Measurements from ENCODE around the gene SLC12A7.

The SLC12A7 gene

DNA sequence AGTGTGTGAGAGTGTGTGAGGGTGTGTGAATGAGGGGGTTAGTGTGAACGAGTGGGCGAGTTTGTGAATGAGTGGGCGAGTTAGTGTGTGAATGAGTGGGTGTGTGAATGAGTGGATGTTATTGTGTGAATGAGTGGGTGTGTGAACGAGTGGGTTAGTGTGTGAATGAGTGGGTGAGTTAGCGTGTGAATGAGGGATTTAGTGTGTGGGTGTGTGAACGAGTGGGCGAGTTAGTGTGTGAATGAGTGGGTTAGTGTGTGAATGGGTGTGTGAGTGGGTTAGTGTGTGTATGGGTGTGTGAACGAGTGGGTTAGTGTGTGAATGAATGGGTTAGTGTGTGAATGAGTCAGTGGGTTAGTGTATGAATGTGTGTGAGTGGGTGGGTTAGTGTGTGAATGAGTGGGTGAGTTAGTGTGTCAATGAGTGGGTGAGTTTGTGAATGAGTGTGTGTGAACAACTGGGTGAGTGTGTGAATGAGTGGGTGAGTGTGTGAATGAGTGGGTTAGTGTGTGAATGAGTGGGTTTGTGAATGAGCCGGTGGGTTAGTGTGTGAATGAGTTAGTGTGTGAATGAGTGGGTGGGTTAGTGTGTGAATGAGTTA is 65.8 kb downstream of the SLC12A7 start:
- no peak for DNase-seq

DNA sequence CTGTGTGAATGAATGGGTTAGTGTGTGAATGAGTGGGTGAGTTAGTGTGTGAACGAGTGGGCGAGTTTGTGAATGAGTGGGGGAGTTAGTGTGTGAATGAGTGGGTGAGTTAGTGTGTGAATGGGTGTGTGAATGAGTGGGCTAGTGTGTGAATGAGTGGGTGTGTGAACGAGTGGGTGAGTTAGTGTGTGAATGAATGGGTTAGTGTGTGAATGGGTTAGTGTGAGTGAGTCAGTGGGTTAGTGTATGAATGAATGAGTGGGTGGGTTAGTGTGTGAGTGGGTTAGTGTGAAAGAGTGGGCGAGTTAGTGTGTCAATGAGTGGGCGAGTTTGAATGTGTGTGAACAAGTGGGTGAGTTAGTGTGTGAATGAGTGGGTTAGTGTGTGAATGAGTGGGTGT is 67.7 kb downstream of the SLC12A7 start:
- DNase-seq = no peak

DNA sequence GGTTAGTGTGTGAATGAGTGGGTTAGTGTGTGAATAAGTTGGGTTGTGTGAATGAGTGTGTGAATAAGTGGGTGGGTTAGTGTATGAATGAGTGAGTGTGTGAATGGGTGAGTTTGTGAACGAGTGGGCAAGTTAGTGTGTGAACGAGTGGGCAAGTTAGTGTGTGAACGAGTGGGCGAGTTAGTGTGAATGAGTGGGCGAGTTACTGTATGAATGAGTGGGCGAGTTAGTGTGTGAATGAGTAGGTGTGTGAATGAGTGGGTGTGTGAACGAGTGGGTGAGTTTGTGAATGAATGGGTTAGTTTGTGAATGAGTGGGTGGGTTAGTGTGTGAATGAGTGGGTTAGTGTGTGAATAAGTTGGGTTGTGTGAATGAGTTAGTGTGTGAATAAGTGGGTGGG is 68.5 kb downstream of the SLC12A7 start:
- DNase-seq = no peak

DNA sequence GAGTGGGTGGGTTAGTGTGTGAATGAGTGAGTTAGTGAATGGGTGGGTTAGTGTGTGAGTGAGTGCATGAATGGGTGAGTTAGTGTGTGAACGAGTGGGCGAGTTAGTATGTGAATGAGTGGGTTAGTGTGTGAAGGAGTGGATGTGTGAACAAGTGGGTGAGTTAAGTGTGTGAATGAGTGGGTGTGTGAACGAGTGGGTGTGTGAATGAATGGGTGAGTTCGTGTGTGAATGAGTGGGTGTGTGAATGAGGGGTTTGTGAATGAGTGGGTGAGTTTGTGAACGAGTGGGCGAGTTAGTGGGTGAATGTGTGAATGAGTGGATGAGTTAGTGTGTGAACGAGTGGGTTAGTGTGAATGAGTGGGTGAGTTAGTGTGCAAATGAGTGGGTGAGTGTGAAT is 69.2 kb downstream of the SLC12A7 start:
- DNase-seq = no peak

DNA sequence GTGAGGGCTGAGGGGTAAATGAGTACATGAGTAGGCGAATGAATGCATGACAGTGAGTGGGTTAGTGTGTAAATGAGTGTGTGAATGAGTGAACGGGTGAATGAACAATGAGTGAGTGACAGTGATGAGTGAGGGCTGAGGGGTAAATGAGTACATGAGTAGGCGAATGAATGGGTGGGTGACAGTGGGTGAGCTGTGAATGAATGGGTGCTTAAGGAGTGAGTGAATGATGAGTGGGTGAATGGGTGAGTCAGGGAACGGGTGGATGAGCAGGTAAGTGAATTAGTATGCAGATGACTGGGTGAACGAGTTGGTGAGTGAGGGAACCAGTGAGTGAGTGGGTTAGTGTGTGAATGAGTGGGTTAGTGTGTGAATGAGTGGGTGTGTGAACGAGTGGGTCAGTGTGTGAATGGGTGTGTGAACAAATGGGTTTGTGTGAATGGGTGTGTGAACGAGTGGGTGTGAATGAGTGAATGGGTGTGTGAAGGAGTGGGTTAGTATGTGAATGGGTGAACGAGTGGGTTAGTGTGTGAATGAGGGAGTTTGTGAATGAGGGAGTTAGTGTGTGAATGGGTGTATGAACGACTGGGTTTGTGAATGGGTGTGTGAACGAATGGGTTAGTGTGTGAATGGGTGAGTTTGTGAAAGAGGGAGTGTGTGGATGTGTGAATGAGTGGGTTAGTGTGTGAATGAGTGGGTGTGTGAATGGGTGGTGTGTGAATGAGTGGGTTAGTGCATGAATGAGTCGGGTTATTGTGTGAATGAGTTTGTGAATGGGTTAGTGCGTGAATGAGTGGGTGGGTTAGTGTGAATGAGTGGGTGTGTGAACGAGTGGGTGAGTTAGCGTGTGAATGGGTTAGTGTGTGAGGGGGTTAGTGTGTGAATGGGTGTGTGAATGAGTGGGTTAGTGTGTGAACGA is 70.4 kb downstream of the SLC12A7 start:
- no peak for DNase-seq

DNA sequence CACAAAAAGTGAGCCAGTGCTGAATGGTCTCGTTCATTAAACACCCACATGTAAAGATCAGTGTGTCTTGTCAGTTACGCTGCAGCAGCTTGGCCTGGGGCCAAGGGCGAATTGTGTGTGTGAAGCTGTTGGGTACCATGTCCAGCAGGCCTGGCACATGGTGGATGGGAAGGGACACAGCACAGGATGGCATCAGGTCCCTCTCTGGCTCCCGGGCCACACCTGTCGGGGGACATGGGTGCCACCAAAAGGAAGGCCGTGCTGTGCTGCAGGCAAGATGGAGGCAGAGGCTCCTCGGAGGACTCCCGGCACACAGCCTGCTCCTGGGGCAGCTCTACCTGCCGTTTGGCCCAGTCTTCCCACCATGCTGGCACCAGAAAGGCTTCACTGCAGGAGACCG is 71.3 kb downstream of the SLC12A7 start:
- no peak for DNase-seq

DNA sequence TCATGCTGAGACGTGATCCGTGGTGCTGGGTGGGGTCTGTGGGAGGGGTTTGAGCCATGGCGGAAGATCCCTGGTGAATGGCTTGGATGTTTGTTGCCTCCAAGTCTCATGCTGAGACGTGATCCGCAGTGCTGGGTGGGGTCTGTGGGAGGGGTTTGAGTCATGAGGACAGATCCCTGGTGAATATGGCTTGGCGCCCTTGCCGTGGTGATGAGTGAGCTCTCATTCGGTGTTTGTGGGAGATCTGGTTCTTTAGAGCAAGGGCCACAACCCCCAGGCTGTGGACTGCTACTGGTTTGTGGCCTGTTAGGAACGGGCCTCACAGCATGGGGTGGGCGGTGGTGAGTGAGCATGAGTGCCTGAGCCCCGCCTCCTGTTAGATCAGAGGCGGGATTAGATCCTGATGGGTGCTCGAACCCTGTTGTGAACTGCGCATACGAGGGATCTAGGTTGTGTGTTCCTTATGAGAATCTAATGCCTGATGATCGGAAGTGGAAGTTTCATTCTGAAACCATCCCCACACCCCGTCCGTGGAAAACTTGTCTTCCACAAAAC is 72.1 kb downstream of the SLC12A7 start:
- DNase-seq = no peak

DNA sequence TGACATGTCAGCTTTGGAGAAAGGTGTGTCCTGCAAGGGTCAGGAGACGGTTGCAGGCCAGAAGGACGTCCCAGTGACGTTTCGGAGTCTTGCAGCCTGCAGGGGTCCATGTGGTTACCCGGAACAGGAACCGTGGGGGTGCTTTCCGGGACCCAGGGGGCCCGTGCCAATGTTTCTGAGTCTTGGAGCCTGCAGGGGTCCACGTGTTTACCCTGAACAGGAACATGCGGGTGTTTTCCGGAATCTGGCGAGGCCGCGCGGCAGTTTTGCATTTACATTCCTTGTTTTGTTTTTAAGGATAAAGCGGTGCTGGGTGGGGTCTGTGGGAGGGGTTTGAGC is 72.7 kb downstream of the SLC12A7 start:
- no peak for DNase-seq

DNA sequence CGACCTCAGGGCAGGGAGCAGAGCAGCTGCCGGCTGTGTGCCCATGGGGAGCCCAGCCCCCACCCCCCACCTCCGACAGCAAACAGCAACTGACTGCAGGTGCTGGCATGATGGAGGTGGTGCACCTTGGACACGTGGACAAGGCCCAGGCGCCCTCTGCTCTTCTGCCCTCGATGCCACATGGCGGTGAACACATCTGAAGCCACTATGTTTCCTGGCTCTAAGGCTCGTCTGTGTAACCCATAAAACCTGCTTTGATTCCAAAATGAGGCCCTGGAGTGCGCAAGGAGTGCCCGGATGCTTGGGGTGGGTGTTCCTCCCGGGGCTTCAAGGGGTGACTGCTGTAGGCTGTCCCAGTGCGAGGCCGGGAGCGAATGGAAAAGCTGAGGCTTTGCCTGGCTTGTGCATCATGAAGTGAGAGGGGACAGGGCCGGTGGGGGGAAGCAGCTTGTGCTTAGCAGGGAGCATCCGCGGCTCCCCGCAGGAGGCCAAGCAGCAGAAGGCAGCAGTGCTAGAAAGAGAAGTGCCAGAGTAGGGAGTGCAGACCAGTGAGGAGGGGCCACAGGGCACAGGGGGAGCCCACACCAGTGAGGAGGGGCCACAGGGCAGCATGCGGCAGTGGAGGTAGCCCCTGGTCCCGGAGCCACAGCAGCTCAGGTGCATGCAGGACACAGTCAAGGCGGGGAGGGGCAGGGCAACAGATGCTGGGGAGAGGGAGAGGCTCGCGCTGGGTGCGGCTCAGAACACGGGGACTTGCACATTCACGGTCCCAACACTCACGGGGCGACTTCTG is 73.2 kb downstream of the SLC12A7 start:
- DNase-seq = no peak

DNA sequence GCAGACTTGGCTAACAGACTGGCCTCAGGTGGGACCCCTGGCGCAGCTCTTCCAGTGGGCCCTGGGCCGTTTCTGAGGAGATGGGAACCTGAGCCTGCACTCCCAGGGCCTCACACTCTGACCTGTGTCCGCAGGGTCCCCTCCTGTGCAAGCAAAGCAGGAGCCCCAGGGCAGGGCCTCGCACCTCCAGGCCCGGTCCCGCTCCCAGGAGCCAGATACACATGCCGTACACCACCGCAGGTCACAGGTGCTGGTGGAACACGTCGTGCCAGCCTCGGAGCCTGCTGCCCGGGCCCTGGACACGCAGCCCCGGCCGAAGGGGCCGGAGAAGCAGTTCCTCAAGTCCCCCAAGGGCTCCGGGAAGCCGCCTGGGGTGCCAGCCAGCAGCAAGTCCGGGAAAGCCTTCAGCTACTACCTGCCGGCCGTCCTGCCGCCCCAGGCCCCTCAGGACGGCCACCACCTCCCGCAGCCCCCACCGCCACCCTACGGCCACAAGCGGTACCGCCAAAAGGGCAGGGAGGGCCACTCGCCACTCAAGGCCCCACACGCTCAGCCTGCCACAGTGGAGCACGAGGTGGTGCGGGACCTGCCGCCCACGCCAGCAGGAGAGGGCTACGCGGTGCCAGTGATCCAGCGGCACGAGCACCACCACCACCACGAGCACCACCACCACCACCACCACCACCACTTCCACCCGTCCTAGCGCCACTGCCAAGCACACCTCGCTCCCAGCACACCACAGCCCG is 74.0 kb downstream of the SLC12A7 start:
- DNase-seq = no peak

DNA sequence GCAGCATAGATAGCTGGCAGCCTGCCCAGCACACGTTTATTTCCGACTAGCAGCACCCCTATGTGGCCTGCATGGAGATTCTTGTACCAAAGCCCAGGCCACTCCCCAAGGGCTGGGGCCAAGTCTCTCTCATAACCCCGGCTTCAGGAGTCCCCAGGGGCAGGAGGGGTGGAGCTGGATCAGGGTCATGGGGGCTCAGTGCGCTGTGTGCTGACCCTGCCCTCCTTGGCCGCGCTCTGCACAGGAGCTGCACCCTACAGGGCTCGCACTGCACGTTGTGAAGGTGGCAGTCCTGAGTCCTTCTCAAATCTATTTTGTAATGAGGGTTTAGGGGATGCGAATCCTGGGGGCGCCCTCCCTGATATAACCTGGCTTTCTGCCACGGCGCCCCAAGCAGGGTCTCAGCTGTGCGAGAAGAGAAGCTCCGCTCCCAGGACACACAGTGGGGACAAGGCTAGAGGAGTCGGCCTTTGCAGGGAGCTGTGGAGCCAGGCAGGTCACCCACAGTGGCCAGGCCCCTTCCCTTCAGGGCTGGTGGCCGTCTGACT is 74.7 kb downstream of the SLC12A7 start:
- DNase-seq = no peak

DNA sequence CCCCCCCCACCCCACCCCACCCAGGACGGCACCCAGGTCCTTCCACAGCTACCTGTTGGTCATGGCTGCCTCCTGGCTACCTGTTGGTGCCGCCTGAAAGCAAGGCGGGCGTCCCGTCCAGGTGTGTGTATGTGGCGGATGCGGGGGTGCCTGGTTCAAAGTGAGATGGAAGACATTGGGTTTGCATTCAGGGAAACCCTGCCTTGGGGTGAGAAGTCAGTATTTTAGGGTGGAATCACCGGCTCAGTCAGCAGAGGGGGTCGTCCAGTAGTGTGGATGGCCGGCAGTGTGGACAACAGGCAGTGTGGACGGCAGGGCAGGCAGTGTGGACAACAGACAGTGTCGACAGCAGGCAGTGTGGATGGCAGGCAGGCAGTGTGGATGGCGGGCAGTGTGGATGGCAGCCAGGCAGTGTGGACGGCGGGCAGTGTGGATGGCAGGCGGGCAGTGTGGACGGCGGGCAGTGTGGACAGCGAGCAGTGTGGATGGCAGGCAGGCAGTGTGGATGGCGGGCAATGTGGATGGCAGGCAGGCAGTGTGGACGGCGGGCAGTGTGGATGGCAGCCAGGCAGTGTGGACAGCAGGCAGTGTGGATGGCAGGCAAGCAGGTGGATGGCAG is 75.2 kb downstream of the SLC12A7 start:
- DNase-seq = no peak

DNA sequence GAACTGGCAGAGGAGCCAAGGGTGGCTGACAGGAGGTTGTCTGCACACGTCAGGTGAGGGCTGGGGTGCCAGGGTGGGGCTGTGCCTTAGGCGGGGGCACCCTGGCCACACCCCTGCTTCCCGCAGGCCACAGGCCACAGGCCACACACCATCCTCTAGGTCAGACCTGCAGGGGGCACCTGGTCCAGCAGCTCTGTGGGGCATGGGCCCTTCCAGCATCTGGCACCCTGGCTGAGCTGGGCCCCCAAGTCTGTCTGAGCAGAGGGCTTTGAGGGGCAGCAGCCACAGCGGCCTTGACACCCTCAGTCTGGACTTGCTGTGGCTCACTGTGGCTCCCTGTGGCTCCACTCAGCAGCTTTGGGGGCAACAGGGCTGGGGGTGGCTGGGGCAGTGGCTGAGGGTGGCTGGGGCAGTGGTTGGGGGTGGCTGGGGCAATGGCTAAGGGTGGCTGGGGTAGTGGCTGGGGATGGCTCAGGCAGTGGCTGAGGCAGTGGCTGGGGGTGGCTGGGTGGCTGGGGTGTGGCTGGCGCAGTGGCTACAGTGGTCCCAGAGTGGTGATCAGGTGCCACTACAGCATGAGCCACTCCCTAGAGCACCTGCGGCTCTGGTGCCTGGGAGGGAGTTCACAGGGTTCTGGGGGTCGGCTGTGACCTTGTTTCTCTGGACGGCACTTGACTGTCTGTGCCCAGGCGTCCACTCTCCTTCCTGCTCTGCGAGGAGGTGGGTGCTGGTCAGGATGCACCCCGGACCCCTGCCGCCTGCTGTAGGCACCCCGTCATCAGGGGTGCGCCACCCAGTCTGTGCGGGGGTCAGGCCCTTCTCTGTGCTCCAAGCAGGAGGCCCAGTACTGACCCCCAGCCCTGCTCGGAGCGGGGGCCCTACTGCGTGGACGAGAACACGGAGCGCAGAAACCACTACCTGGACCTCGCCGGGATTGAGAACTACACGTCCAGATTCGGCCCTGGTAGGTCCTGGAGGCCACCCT is 76.2 kb downstream of the SLC12A7 start:
- DNase-seq = no peak

DNA sequence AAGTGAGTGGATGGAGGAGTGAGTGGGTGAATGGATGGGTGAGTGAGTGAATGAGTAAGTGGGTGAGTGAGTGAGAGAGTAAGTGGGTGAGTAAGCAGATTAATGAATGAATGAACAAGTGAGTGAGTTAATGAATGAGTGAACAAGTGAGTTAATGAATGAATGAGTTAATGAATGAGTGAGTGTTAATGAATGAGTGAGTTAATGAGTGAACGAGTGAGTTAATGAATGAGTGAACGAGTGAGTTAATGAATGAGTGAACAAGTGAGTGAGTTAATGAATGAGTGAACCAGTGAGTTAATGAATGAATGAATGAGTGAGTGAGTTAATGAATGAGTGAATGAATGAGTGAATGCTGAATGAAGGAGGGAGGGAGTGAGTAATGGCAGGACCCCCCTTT is 76.9 kb downstream of the SLC12A7 start:
- no peak for DNase-seq

DNA sequence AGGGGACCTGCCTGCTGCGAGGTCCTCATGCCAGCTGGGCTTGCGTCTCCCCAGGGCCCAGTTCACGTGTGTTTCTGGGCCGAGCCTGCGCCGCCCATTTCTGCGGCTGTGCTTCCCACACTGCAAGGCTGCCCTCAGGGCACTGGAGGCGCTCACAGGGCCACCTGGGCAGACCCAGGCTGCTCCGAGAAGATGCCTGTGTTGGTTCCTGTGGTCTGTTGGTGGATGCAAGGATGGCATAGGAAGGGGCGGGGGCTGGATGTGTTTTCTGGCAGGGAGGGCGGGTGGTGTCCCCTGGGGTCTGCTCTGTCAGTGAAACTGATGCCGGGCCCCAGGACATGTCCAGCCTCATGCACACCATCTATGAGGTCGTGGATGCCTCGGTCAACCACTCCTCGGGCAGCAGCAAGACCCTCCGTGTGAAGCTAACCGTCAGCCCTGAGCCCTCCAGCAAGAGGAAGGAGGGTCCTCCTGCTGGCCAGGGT is 77.4 kb downstream of the SLC12A7 start:
- DNase-seq = no peak

DNA sequence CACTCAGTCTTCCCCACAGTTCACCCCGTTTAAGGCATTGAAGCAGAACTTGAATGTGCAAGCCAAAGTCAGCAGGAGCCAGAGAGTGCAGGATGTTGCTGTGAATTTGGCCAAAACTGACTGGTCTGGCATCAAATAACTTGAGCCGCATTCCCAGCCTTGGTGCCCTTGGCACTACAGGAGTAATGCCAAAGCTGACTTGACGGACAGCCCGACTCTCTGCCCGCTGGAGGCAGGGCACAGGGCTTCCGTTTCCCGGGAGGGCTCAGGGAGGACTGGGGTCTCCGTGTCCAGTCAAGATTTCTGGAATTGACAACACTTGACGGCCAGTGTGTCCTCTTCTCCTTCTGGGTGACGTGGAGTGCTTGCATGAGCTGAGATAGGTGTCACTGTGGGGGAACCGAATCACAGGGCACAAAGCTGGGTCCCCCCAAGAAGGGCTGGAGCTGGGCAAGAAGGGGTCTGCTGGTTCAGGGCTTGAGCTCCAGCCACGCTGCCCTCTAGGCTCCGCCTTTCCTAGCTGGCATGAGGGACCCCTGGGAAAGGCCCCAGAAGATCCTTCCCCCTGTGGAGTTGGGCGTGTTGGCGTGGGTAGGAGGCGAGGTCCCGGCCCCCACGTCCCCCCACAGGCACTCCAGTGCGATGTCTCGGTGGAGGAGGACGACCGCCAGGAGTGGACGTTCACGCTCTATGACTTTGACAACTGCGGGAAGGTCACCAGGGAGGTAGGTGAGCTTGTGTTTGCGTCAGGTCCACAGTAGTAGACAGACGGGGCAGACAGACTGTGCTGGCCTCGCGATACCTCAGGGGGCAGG is 78.0 kb downstream of the SLC12A7 start:
- no peak for DNase-seq

DNA sequence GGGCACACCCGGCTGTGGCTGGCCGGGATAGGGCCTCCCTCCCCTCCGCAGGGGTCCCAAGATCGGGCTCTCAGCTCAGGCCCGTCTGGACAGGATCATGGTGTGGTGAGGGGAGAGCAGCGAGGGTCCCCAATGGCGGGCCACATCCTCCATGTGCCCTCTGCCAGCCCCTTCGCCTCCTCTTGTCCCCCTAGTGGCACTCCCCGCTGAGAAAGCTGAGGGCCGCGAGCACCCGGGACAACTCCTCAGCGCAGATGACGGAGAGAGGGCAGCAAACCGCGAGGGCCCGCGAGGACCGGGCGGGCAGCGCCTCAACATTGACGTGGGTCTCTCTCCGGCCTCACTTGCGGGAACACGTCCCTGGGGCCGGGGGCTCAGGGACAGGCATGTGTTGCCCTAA is 78.7 kb downstream of the SLC12A7 start:
- DNase-seq = no peak

DNA sequence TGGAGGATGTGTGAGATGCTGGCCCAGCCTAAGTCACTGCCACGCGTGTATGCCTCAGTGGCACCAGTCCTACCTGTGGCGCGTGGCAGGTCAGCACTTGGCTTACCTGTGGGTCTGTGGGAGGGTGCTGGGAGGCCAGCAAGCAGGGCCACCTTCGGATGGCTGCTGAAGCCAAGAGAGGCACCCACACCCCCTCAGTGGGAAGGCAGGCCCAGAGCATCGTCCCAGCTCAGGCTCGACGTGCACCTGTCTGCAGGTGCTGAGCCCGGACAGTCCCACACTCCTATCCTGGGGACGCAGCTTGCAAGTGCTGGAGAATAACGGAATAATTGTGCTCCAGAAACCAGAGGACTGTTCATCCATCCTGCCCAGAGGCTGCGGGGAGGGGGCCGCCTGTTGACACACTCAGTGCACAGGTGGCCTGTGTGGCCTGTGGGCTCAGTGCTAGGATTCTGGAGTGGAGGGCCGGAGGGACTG is 79.3 kb downstream of the SLC12A7 start:
- DNase-seq = no peak

DNA sequence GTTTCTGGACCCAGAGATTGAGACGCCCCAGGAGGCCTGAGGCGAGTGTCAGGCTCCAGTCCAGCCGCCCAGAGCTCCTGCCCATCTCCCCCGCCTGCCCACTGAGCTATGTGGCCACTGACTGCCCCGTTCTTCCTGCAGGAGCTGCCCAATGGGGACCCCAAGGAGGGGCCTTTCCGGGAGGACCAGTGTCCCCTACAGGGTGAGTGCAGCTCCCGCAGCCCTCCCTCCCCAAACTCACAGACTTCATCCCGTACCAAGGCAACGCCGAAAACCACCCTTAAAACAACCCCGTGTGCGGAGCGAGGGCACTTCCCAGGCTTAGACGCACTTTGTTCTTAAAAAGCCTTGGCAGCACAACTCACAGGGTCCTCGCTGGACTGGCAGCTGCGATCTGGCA is 79.9 kb downstream of the SLC12A7 start:
- DNase-seq = no peak

Measured in activated CD4-positive, CD25-positive, alpha-beta regulatory T cell treated with anti-CD3 and anti-CD28 coated beads, Interleukin-2, amount 50 U/mL, for 72 hours (primary cell).